Measurements from ENCODE around the gene EFR3B.
A peak's percentile ranks its signal among the peaks of the same experiment; 100 is the strongest.
"Not testable (repeated sequence)": the region's sequence is repeated elsewhere in the genome, so short reads cannot be mapped to it uniquely, and the experiment has no call there.

EFR3B gene

DNA sequence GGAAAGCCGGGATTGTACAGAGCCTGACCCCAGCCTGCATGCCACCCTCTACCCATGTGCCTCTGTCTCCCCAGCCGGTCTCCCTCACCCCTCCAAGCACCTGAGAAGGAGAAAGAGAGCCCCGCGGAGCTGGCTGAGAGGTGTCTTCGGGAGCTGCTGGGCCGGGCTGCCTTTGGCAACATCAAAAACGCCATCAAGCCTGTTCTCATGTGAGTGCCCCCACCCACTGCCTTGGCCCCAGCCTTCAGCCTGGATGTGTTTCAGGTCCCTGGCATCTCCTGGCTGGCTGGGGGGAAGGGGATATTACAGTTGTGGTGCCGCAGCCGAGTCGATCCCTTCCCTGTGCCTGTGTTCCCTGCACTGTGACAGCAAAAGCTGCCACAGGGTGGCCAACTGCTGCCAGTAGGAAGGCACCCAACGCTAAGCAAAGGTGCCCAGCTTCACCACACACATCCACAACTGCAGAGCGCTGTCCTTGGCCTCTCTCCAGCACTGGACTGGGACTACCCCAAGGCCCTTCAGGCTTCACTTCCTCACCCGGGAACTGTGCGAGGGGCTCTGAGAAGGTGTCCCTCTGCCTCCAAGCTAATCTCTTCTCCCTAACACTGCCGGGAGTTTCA, 88.1 kb downstream of the EFR3B start:
- DNase-seq (ENCODE audit: low read depth, low spot score) = no peak

DNA sequence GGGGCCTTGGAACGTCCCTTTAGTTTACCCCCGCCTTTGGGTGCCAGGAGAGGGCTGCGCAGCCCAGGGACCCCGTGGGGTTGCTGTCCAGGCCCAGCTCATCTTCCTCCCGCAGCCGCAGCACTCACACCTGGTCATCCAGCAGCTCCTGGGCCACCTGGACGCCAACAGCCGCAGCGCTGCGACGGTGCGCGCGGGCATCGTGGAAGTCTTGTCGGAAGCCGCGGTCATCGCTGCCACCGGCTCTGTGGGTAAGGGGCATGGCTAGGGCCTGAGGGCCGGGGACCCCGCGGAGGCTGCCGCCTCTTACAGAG, 89.3 kb downstream of the EFR3B start:
- no peak for DNase-seq (ENCODE audit: low read depth, low spot score)
- H3K4me3 ChIP-seq (ENCODE audit: low read length) = no peak overlapping the region

More for the DNA sequence above, 88.1 kb downstream of the EFR3B start:
- no peak overlapping the region for H3K4me3 ChIP-seq (ENCODE audit: low read length)

DNA sequence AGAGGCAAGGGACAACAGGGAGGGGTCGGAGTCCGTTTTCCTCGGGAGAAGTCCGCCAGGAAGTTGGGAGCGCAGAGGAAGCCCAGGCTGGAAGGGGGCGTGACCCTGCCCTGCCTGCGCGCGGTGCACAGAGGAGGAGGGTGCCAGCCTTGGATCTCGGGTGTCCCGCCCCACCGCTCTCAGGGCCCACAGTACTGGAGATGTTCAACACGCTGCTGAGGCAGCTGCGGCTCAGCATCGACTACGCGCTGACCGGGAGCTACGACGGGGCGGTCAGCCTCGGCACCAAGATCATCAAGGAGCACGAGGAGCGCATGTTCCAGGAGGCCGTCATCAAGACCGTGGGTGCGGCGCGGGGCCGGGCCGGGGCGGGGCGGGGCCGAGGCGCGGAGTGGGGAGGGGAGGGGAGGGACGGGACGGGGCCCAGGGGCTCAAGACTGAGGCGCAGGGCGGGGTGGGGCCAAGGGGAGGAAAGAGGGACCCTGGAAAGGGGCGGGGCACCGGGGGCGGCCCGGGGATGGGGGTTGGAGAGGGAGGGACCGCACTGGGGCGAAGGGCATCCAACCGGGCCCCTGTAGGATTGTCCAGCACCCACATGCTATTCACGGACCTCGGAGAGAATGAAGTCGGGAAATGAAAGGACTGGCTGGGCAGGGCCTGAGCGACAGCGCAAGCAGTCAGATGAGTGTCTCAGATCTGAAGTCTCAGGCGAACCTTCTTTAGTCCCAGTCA, 89.9 kb downstream of the EFR3B start:
- no peak for DNase-seq (ENCODE audit: low read depth, low spot score)
- H3K4me3 ChIP-seq (ENCODE audit: low read length) = no peak overlapping the region

DNA sequence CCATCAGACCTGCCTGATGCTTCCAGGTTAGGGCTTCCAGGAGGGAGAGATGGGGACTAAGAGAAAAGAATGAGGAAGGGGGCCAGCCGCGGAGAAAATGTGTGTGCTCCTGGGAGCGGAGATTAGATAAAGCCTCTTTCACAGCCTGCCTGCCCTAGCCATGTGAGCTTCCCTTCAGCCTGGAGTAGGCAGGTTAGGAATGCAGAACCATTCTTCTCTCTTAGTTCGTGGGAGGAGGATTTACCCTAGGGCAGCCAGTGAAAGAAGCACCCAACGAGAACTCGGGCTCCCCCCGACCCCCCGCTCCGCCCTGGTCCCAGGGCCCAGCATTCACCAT, 90.4 kb downstream of the EFR3B start:
- no peak for DNase-seq (ENCODE audit: low read depth, low spot score)
- no peak overlapping the region for H3K4me3 ChIP-seq (ENCODE audit: low read length)

DNA sequence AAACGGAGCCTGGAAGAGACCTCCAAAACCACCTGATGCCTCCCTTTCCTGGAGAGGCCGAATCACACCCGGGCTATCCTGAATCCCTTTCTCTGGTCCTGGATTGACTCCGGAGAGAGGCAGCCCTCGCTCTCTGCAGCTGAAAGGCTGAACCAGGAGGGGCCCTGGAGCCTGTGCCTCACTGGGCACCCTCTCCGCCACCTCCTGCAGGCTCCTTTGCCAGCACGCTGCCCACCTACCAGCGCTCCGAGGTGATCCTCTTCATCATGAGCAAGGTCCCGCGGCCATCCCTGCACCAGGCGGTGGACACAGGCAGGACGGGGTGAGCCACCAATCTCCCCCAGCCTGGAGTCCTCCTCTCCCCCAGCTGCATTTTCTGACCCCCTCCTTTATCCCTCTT, 90.8 kb downstream of the EFR3B start:
- DNase-seq (ENCODE audit: low read depth, low spot score) = no peak

DNA sequence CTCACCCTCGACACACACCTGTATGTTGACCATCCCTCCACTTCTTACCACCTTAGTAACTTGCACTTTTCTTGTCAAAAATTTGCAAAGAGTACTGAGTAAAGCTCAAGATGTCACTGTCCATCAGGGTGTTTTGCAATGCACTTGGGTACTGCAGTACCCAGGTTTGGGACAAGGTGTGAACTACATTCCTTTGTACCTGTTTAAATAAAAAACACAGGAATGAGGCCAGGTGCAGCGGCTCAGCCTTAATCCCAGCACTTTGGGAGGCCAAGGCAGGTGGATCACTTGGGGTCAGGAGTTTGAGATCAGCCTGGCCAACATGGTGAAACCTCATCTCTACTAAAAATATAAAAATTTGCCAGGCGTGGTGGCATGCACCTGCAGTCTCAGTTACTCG, 98.7 kb downstream of the EFR3B start:
- not testable (repeated sequence) for DNase-seq (ENCODE audit: low read depth, low spot score); H3K4me3 ChIP-seq (ENCODE audit: low read length)

More for the DNA sequence above, 90.8 kb downstream of the EFR3B start:
- no peak overlapping the region for H3K4me3 ChIP-seq (ENCODE audit: low read length)

DNA sequence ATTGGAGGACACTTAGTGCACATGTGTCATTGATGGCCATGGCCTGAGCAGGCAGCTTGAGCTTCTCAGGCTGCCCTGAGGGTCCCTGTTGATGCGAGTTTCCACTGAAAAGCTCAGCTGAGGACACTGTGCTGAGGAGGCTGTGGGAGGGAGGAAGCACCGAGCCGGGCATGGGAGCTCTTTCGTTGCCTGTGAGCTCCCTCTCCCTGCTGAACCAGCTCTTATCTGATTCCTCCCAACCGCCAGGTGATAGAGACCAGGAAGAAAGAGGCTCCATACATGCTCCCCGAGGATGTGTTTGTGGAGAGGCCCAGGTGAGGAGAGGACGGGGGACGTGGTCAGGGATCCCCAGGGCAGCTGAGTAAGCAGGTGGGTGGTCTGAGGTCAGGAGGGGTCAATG, 99.2 kb downstream of the EFR3B start:
- no peak overlapping the region for H3K4me3 ChIP-seq (ENCODE audit: low read length)
- no peak for DNase-seq (ENCODE audit: low read depth, low spot score)

DNA sequence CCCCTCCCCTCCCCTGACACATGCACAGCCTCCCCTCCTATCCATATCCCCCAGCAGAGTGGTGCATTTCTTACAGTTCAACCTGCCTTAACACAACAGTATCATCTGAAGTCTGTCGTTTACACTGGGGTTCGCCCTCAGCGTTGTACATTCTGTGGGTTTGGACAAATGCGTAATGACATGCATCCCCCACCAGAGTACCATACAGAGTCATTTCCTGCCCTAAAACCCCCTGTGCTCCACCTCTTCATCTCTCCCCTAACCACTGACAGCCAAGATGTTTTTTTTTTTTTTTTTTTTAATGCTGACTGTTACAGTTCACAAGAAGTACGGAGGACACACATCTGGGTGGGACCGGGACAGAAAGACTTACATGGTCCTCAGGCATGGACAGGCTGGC, 103.9 kb downstream of the EFR3B start:
- no peak overlapping the region for H3K4me3 ChIP-seq (ENCODE audit: low read length)
- DNase-seq (ENCODE audit: low read depth, low spot score) = peak; percentile 48

DNA sequence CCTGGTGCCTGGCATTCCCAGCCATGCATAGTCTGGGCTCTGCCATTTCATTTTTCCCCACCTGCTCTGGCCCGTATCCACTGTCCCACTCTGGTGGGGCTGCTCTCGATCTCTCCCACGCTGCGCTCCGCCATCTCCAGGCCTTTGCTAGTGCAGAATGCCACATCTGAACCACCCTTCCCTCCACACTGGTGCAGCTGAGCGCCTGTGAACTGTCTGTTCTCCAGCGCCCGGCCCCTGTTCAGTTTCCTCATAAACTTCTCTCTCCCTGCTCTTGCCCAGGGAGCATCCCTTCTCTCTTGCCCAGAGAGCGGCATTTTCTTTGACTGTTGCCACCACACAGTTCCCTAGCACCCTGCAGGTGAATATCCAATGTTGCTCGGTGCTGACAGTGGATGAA, 105.0 kb downstream of the EFR3B start:
- no peak for DNase-seq (ENCODE audit: low read depth, low spot score)
- H3K4me3 ChIP-seq (ENCODE audit: low read length) = no peak overlapping the region

DNA sequence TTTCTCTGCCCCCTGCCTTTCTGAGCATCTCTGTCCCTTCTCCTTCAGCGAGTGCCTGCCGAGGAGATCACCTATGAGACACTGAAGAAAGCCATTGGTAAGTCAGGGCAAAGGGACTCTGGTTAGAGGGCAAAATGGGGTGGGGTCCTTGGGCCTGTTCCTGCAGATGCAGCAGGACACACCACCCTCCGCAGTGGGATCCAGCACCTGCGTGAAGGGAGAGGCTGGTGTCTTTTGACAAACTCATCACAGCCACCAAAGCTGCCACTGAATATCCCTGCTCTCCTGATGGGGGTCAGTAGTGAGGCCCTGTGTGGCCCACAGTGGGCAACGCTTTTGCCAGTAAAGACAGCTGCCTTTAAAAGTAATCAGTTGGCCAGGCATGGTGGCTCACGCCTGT, 107.8 kb downstream of the EFR3B start:
- H3K4me3 ChIP-seq (ENCODE audit: low read length) = no peak overlapping the region
- DNase-seq (ENCODE audit: low read depth, low spot score) = no peak

DNA sequence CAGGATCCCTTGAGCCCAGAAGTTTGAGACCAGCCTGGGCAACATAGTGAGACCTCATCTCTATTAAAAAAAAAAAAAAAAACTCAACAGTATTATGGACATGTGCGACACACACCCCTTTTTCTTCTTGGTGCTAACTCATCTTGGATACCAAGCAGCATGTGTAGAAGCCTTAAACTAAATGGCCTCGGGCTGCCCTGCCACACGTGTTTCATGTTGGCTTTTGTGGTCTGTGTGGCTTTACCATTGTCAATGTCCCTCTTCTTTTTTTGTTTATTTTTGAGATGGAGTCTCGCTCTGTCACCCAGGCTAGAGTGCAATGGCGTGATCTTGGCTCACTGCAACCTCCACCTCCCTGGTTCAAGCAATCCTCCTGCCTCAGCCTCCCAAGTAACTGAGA, 109.1 kb downstream of the EFR3B start:
- not testable (repeated sequence) for DNase-seq (ENCODE audit: low read depth, low spot score); H3K4me3 ChIP-seq (ENCODE audit: low read length)

DNA sequence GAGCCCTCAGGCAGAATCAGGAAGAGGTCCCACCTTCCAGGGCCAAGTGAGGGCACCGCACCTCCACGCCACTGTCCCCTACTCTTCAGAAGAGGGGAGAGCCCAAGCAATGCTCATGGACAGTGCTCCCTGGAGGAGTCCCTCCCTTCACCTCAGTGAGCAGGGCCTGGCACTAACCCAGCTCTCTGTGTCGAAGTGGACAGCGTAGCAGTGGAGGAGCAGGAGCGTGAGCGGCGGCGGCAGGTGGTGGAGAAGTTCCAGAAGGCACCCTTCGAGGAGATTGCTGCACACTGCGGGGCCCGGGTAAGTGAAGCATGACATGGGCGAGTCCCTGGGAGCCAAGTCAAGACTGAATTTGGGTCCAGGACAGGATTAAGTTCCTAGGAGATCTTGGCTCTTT, 109.8 kb downstream of the EFR3B start:
- no peak for DNase-seq (ENCODE audit: low read depth, low spot score)

DNA sequence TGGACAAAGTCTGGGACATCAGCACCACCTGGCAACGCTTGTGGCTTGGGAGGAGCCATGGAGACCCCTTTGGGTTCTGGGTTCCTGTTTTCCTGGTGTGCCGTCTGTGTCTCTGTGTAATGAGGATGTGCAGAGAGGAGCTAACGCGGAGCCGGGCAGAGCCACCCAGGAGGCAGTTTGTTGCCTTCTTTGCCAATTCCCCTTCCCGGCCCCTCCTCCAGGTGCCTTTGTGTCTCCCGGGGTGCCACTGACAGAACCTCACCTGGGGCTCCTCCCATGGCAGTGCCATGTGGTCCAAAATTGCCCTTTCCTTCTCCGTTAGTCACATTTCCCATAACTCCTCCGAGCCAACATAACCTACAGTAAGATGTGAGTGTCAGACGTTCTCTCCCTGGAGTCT, 113.5 kb downstream of the EFR3B start:
- H3K4me3 ChIP-seq (ENCODE audit: low read length) = no peak overlapping the region
- no peak for DNase-seq (ENCODE audit: low read depth, low spot score)

More for the DNA sequence above, 109.8 kb downstream of the EFR3B start:
- H3K4me3 ChIP-seq (ENCODE audit: low read length) = no peak overlapping the region

DNA sequence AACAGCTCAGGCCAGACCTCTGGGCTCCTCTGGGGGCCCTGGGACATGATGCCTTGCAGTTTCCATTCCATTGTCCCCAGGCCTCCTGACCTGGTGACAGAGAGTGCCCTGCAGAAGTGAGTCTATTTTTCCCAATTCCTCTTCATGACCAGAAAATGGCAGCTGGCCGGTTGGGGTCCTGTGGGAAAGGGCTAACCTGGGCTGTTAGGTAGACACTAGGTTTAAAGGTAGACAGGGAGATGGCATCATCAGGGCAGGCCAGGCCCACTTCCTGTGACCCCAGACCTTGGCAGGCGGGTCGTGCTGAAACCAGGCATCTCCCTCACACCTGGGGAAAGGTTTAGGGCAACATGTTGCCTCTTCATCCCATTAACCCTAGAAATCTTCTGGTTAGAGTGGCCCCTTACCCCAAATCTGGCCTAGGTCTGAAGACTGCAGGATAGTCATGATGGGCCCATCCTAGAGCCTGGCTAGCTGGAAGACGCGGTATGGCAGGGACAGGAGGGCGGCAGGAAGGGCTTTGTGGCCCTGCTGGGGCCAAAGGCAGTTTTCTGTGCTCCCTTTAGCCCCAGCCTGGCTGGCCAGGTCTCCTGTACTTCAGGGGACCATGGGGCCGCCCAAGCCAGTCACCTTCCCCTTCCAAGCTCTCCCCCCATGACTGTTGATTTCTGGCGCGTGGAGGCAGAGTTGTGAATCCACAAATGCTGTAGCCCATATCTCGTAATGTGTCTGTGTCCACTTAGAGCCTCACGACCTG, 116.4 kb downstream of the EFR3B start:
- no peak for DNase-seq (ENCODE audit: low read depth, low spot score)
- H3K4me3 ChIP-seq (ENCODE audit: low read length) = no peak overlapping the region

DNA sequence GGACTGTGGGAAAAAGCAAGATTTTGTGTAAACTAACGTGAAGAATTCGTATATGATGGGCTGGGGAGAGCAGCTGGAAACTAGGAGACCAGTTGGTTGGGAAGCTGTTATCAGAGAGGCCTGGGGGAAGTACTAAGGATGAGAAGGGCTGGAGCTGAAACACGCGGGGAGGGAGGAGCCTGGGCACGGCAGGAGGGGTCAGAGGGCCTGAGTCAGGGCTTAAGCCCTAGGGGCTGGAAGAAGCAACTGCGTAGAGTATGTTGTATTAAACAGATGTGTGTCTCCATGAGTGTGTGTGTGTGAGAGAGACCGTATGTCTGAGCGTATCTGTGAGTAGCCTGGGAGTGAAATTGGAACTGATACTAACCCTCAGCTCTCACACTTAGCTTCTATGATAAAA, 118.1 kb downstream of the EFR3B start:
- DNase-seq (ENCODE audit: low read depth, low spot score) = no peak
- H3K4me3 ChIP-seq (ENCODE audit: low read length) = no peak overlapping the region

DNA sequence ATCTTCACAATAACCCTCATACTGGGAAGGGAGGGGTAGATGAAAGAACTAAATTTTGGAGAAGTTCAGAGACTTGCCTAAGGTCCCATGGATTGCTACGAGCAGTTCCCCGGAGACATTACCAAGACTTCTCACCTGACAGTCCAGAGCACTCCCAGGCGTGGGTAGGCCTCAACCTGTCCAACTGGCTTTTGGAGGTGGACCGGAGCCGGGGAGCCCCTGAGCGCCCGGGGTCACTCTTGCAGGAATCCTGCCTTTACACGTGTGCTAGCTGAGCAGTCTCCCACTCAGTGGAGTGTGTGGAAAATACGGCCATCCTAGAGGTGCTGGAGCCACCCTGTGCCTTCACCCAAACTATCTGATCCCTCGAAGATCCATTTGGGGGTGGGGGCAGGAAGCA, 118.5 kb downstream of the EFR3B start:
- DNase-seq (ENCODE audit: low read depth, low spot score) = no peak
- H3K4me3 ChIP-seq (ENCODE audit: low read length) = no peak overlapping the region

DNA sequence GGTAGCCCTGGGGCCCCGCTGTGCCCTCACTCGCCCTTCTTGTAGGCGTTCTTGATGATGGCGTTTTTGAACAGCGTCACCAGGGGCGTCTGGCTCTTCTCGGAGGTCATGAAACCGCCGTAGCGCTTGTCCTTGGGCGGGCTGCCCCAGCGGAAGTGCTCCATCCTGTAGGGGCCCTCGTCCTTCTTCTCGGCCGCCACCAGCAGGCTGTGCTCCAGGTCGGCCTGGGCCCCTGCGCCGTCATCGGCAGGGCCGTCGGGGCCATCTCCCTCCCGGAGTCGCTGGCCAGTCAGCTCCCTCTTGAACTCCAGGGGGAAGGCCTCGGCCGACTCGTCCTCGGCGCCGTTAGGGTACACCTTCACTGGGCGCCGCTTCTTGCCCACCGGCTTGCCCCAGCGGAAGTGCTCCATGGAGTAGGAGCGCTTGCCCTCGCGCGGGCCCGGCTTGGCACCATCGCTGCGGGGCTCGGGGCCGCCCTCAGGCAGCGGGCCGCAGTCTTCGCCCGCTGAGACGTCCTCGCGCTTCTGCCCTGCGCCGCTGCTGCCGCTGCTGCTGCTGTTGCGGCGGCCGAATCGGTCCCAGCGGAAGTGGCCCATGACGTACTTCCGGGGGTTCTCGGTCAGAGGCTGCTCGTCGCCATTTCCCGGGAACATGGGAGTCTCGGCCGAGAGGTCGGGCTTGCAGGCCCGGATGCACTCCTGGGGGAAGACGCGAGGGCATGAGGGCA, 119.3 kb downstream of the EFR3B start:
- H3K4me3 ChIP-seq (ENCODE audit: low read length) = no peak overlapping the region
- DNase-seq (ENCODE audit: low read depth, low spot score) = no peak

DNA sequence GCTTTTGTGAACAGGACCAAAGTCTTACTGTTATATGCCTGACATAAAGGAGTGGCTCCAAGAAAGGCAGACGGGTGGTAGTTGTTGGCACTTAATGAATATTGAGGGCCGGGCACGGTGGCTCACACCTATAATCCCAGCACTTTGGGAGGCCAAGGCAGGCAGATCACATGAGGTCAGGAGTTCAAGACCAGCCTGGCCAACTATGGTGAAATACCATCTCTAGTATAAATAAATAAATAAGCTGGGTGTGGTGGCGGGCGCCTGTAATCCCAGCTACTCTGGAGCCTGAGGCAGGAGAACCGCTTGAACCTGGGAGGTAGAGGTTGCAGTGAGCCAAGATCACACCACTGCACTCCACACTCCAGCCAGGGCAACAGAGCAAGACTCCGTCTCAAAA, 120.2 kb downstream of the EFR3B start:
- not testable (repeated sequence) for H3K4me3 ChIP-seq (ENCODE audit: low read length)

DNA sequence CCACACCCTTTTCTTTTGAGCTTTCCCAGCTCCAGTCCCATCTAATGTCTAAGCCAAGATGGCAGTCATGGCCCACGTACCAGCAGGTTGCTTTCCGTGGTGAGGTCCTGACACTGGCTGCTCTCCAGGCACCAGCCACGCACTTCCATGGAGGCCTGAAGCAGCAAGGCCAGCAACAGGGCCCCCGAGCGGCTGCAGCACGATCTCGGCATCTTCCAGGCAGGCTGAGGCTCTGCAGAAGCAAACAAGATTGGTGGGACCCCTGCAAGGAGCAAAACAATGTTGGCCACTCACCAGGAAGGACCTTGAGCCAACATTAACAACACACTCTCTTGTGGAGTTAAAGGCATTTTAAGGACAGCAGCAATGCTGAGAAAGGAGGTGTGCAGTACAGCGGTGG, 122.7 kb downstream of the EFR3B start:
- DNase-seq (ENCODE audit: low read depth, low spot score) = no peak
- no peak overlapping the region for H3K4me3 ChIP-seq (ENCODE audit: low read length)

More for the DNA sequence above, 120.2 kb downstream of the EFR3B start:
- not testable (repeated sequence) for DNase-seq (ENCODE audit: low read depth, low spot score)
